ENCODE results near the gene CAMK4.

The CAMK4 gene

GRCh38 chr5:111427762-111428161 lies 203.6 kb downstream of the CAMK4 start:
- TF ChIP-seq CTCF (conservative IDR thresholded peaks at IDR 0.05; ENCODE audit: control insufficient read depth, insufficient read depth, low read depth, low read length), result no peak
- H3K4me3 ChIP-seq (ENCODE audit: control insufficient read depth, low read depth, low read length), result no peak overlapping the region

GRCh38 chr5:111432883-111433536 lies 208.8 kb downstream of the CAMK4 start:
- no peak overlapping the region for H3K4me3 ChIP-seq (ENCODE audit: control insufficient read depth, low read depth, low read length)
- DNase-seq (ENCODE audit: low read depth), result no peak
- TF ChIP-seq CTCF (conservative IDR thresholded peaks at IDR 0.05; ENCODE audit: control insufficient read depth, insufficient read depth, low read depth, low read length), result no peak

More at GRCh38 chr5:111427762-111428161, 203.6 kb downstream of the CAMK4 start:
- no peak for DNase-seq (ENCODE audit: low read depth)

GRCh38 chr5:111434800-111435199 lies 210.6 kb downstream of the CAMK4 start:
- TF ChIP-seq CTCF (conservative IDR thresholded peaks at IDR 0.05; ENCODE audit: control insufficient read depth, insufficient read depth, low read depth, low read length), result no peak
- no peak for DNase-seq (ENCODE audit: low read depth)
- H3K4me3 ChIP-seq (ENCODE audit: control insufficient read depth, low read depth, low read length), result no peak overlapping the region

- TF ChIP-seq CTCF (conservative IDR thresholded peaks at IDR 0.05; ENCODE audit: control insufficient read depth, insufficient read depth, low read depth, low read length), result no peak
- no peak overlapping the region for H3K4me3 ChIP-seq (ENCODE audit: control insufficient read depth, low read depth, low read length)
- no peak for DNase-seq (ENCODE audit: low read depth)
These were observed 215.4 kb downstream of the CAMK4 start for GRCh38 chr5:111439473-111440075.

- no peak overlapping the region for H3K4me3 ChIP-seq (ENCODE audit: control insufficient read depth, low read depth, low read length)
- TF ChIP-seq CTCF (conservative IDR thresholded peaks at IDR 0.05; ENCODE audit: control insufficient read depth, insufficient read depth, low read depth, low read length), result no peak
- DNase-seq (ENCODE audit: low read depth), result no peak
These were observed 222.9 kb downstream of the CAMK4 start for GRCh38 chr5:111447099-111447498.

- no peak for DNase-seq (ENCODE audit: low read depth)
- H3K4me3 ChIP-seq (ENCODE audit: control insufficient read depth, low read depth, low read length), result no peak overlapping the region
- TF ChIP-seq CTCF (conservative IDR thresholded peaks at IDR 0.05; ENCODE audit: control insufficient read depth, insufficient read depth, low read depth, low read length), result no peak
These were observed 223.6 kb downstream of the CAMK4 start for GRCh38 chr5:111447822-111448221.

Measured in fibroblast of mammary gland (primary cell).